HL-60 (cell line): ENCODE data around the gene UNC80.

ENCODE experiments used
- POLR2AphosphoS5 ChIP-seq: IDR thresholded peaks from 2 replicates; pipeline ENCODE4 v1.6.1; 2012; ENCODE audit warnings: low read depth
- TF ChIP-seq, protein P1 (sequence below): IDR thresholded peaks from 2 replicates; pipeline ENCODE4 v1.6.1; 2012; ENCODE audit warnings: low read depth; ENCODE audit not compliant: insufficient replicate concordance
- TF ChIP-seq, protein P2 (sequence below): IDR thresholded peaks from one replicate; pipeline ENCODE4 v1.5.1; 2011; ENCODE audit warnings: low read length, control low read depth, inconsistent platforms; ENCODE audit not compliant: insufficient read depth

DNA sequence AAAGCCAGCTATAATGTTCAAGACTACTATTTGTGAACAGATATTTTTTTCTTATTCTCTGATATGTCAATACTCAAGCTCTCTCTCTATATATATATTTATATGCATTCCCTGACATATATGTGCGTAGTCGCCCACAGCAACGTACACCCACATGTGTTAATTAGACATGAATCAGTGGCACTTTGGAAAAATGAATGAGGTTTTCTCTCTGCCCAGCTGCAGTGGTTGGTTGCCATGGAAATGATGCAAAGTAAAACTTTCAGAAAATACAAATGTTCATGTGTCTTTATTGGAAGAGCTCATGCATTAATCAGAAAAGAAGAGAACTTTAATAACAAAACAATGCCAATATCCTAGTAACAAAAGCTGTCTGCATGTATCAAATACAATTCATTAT, 34.7 kb downstream of the UNC80 start:
- TF ChIP-seq POLR2AphosphoS5: no peak
- TF ChIP-seq, protein P1, sequence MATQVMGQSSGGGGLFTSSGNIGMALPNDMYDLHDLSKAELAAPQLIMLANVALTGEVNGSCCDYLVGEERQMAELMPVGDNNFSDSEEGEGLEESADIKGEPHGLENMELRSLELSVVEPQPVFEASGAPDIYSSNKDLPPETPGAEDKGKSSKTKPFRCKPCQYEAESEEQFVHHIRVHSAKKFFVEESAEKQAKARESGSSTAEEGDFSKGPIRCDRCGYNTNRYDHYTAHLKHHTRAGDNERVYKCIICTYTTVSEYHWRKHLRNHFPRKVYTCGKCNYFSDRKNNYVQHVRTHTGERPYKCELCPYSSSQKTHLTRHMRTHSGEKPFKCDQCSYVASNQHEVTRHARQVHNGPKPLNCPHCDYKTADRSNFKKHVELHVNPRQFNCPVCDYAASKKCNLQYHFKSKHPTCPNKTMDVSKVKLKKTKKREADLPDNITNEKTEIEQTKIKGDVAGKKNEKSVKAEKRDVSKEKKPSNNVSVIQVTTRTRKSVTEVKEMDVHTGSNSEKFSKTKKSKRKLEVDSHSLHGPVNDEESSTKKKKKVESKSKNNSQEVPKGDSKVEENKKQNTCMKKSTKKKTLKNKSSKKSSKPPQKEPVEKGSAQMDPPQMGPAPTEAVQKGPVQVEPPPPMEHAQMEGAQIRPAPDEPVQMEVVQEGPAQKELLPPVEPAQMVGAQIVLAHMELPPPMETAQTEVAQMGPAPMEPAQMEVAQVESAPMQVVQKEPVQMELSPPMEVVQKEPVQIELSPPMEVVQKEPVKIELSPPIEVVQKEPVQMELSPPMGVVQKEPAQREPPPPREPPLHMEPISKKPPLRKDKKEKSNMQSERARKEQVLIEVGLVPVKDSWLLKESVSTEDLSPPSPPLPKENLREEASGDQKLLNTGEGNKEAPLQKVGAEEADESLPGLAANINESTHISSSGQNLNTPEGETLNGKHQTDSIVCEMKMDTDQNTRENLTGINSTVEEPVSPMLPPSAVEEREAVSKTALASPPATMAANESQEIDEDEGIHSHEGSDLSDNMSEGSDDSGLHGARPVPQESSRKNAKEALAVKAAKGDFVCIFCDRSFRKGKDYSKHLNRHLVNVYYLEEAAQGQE: no peak
- TF ChIP-seq, protein P2, sequence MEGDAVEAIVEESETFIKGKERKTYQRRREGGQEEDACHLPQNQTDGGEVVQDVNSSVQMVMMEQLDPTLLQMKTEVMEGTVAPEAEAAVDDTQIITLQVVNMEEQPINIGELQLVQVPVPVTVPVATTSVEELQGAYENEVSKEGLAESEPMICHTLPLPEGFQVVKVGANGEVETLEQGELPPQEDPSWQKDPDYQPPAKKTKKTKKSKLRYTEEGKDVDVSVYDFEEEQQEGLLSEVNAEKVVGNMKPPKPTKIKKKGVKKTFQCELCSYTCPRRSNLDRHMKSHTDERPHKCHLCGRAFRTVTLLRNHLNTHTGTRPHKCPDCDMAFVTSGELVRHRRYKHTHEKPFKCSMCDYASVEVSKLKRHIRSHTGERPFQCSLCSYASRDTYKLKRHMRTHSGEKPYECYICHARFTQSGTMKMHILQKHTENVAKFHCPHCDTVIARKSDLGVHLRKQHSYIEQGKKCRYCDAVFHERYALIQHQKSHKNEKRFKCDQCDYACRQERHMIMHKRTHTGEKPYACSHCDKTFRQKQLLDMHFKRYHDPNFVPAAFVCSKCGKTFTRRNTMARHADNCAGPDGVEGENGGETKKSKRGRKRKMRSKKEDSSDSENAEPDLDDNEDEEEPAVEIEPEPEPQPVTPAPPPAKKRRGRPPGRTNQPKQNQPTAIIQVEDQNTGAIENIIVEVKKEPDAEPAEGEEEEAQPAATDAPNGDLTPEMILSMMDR: no peak
